Right kidney (tissue), 1 donor: ENCODE data around the gene ZFP90.
"Not testable (repeated sequence)": the region's sequence is repeated elsewhere in the genome, so short reads cannot be mapped to it uniquely, and the experiment has no call there.

ENCODE experiments used
- DNase-seq: peaks from one replicate; pipeline ENCODE4 v3.0.0-alpha.2; 2016

ZFP90 gene

GRCh38 chr16:68514511-68514910 lies 24.6 kb upstream of the ZFP90 start:
- no peak for DNase-seq

DNA sequence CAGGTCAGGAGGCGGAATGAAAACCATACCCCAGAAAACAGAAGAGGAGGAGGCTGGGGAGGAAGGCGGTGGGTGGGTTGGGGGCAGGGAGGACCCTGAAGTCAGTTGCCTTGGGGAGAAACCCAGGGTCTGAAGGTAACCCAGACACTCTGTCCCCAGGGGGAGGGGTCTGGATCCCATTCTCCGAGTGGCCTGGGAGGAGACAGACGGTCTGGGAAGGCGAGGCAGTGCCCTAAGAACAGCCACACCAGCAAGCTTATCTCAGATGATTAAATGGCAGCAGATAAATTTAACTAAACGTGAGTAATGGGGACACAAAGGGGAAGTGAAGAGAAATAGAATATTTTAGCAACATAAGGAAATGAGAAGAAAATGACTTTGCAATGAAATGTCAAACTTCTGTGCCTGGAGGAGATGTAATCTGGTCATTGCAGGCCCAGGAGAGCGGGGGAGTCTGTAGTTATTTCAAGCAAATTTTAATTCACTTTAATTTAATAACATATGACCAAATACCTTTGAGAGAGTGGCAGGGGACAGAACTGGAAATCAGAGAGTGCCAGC lies 21.4 kb upstream of the ZFP90 start:
- DNase-seq, result no peak

GRCh38 chr16:68519225-68519745 lies 19.8 kb upstream of the ZFP90 start:
- no peak for DNase-seq

GRCh38 chr16:68520649-68521086 lies 18.4 kb upstream of the ZFP90 start:
- DNase-seq, result peak; percentile 74

- DNase-seq, result no peak
Measured at GRCh38 chr16:68524069-68524820, 14.8 kb upstream of the ZFP90 start.

DNA sequence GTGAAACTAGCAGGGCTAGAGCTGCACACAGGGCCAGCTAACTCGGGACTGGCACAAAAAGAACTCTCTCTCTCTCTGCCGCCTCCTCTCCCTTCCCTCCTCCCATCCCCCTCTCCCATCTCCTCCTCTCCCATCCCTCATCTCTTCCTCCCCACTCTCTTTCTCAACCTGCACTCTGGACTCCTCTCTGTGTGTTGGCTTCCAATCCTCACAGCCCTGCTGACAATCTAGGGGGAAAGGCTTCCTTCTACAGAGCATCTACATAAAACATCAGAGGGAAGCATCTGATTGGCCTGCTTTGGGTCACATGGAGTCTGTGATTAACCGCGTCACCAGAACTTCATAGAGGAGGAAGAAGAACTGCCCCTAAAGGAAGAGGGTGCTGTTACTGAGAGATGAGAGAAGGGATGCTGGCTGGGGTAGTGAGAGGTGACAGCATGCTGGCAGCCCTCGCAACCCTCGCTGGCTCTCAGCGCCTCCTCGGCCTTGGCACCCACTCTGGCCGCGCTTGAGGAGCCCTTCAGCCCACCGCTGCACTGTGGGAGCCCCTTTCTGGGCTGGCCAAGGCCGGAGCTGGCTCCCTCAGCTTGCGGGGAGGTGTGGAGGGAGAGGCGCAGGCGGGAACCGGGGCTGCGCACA lies 12.8 kb upstream of the ZFP90 start:
- DNase-seq, result no peak

DNA sequence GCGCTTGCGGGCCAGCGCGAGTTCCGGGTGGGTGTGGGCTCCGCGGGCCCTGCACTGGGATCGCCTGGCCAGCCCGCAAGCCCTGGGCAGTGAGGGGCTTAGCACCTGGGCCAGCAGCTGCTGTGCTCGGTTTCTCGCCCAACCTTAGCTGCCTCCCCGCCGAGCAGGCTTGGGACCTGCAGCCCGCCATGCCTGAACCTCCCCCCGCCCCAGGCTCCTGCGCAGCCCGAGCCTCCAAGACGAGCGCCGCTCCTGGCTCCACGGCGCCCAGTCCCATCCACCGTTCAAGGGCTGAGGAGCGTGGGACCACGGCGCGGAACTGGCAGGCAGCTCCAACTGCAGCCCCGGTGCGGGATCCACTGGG lies 12.3 kb upstream of the ZFP90 start:
- DNase-seq, result no peak

GRCh38 chr16:68528233-68528632 lies 10.9 kb upstream of the ZFP90 start:
- no peak for DNase-seq

- peak; percentile 80 for DNase-seq
Measured at GRCh38 chr16:68528686-68529379, 10.3 kb upstream of the ZFP90 start.

- DNase-seq, result no peak
Measured at GRCh38 chr16:68529608-68529930, 9.5 kb upstream of the ZFP90 start.

GRCh38 chr16:68529931-68530701 lies 9.0 kb upstream of the ZFP90 start:
- DNase-seq, result peak; percentile 87

DNA sequence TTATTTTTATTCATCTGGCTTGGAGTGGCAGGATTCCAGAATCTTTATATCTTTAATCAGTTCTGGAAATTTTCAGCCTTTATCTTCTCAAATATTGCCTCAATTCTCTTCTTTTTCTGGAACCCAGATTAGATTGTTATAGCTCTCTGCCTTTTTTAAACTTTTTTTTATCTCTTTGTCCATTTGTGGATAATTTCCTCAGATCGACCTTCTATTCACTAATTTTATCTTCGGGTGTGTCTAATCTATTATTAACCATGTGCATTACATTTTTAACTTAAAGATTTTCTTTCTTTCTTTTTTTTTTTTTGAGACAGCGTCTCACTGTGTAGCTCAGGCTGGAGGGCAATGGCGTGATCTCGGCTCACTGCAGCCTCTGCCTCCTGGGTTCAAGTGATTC lies 5.2 kb upstream of the ZFP90 start:
- DNase-seq, result no peak

GRCh38 chr16:68535331-68535730 lies 3.8 kb upstream of the ZFP90 start:
- DNase-seq, result no peak

DNA sequence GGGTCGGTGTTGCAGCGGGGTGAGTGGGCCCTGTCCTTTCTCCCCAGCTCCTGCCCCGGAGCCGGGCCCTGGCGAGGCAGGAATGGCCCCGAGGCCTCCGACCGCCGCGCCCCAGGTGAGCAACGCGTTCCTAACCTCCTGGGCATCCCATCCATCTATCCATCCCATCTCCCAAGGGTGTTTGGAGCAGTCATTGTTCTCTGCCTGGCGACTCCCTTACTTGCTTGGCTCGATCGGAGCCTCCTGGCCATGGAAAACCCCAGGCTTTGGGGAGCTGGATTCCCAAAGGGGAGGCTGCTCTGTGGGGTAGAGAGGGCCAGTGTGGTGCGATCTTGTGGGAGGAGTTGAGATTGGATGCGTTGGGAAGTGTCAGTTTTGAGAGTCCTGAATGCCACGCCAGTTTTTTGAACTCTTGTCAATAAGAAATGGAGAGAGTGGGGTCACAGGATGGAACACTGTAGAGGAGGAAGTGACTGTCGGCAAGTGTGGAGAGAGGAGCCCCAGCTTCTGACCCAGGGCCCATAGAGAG lies 684 bp downstream of the ZFP90 start:
- DNase-seq, result peak; percentile 56

DNA sequence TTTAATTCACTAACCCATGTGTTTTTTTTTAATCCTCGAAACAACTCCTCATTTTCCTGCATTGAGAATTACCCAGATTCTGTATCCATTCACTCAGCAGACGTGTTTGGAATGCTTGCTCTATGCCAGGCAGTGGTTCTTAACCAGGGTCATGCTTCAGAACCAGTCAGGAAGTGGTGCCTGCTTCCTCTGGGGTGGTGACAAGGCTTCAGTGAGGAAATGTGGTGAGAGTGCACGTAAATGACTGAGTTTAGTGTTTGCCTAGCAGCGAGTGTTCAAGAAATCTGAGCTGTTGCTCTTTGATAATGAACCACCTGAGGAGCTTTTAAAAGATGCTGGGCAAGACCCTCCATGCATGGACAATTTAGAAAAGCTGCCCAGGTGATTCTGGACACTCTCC lies 9.9 kb downstream of the ZFP90 start:
- DNase-seq, result no peak

GRCh38 chr16:68553186-68553585 lies 14.1 kb downstream of the ZFP90 start:
- DNase-seq, result no peak

DNA sequence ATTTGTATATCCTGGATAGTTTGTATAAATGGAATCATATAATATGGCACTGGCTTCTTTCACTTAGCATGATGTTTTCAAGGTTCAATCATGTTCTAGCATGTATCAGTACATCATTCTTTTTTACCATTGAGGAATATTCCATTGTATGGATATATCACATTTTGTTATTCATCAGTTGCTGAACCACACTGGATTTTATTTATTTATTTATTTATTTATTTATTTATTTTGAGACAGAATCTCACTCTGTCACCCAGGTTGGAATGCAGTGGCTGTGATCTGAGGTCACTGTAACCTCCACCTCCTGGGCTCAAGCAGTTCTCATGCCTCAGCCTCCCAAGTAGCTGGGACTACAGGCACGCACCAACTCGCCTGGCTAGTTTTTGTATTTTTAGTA lies 21.2 kb downstream of the ZFP90 start:
- DNase-seq, result not testable (repeated sequence)

DNA sequence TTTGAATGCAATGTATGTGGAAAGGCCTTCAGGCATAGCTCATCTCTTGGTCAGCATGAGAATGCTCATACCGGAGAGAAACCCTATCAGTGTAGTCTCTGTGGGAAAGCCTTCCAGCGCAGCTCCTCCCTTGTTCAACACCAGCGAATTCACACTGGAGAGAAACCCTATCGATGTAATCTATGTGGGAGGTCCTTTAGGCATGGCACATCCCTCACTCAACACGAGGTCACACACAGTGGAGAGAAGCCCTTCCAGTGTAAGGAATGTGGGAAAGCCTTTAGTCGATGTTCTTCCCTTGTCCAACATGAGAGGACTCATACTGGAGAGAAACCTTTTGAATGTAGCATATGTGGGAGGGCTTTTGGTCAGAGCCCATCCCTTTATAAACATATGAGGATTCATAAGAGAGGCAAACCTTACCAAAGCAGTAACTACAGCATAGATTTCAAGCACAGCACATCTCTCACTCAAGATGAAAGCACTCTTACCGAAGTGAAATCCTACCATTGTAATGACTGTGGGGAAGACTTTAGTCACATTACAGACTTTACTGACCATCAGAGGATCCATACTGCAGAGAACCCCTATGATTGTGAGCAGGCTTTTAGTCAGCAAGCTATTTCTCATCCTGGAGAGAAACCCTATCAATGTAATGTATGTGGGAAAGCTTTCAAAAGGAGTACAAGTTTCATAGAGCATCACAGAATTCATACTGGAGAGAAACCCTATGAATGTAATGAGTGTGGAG lies 24.7 kb downstream of the ZFP90 start:
- no peak for DNase-seq

GRCh38 chr16:68564382-68564985 lies 25.4 kb downstream of the ZFP90 start:
- DNase-seq, result no peak

DNA sequence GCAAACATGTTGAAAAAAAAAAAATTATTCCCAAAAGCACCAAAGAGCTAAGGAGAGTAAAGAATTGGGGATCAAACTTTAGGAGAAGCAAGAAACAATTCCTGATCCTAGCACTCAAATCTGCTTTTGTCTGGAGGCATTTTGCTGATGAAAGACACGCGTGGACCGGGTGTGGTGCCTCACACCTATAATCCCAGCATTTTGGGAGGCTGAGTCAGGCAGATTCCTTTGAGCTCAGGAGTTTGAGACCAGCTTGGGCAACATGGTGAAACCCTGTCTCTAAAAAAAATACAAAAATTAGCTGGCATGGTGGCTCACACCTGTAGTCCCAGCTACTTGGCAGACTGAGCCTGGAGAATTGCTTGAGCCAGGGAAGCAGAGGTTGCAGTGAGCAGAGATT lies 35.4 kb downstream of the ZFP90 start:
- DNase-seq, result no peak

DNA sequence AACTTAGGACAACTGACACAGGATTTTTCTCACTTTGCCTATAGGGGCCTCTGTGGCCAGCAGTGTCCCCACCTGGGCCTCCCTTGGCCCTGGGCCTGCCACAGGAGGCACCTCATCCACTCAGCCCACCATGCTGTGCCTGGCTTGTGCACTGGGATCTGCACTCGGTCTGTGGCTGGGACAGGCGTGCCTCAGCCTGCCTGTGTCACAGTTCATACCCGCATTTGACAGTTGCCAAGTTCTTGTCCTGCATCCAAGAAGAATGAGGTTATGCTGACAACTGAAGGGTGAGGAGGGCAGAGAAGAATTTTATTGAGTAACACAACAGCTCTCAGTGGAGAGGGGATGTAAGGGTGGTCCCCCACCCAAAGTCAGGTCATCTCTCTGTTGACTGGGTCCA lies 36.0 kb downstream of the ZFP90 start:
- DNase-seq, result no peak
